ENCODE data around the gene ZNF665. TPM values are rescaled to one million over a fixed set of nuclear protein-coding genes. Genes with fewer than 3 reads are reported as not detected.
"Not testable (repeated sequence)": the region's sequence is repeated elsewhere in the genome, so short reads cannot be mapped to it uniquely, and the experiment has no call there.

Gene ZNF665
- total RNA-seq, 1 donor = 1.7 TPM

DNA sequence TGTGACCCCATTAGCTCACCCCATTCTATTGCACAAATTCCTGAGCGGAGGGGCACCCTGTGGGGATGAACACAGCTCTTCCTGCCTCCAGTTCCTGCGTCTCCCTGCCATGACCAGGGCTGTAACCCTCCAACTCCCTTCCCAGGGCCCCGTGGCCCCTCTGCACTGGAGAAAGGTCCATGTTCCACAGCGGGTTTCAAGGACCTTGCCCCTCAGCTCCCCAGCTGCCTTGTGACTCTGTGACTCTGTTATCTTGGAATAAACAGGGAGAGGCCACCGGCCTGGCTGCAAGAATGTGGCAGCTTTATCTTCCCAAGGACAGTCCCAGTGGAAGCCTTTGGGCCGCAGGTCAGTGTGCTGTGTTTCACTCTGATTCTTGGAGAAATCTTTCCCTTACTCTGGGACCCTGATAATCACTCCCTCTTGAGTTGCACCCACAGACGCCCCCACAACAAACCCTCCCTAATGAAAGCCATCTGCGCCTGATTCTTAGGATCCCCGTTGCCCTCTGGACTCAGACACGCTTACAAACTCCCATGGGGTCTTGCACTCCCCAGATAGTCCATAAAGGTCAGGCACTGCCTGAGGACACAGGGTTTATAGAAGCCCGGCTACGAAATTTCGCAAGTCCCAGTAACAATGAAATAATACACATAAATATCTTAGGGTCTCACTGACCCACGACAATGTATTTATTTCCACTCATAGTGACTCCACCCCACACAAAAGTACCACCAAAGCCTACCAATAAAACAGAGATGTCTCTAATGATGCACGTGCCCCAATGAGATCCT lies 66.2 kb downstream of the ZNF665 start:
- H3K27me3 ChIP-seq (ENCODE audit: insufficient read depth, low read length); H3K4me3 ChIP-seq (ENCODE audit: low read length); H3K4me1 ChIP-seq (ENCODE audit: insufficient read depth, low read length); H3K9me3 ChIP-seq (ENCODE audit: low read depth, low read length): not testable (repeated sequence)

DNA sequence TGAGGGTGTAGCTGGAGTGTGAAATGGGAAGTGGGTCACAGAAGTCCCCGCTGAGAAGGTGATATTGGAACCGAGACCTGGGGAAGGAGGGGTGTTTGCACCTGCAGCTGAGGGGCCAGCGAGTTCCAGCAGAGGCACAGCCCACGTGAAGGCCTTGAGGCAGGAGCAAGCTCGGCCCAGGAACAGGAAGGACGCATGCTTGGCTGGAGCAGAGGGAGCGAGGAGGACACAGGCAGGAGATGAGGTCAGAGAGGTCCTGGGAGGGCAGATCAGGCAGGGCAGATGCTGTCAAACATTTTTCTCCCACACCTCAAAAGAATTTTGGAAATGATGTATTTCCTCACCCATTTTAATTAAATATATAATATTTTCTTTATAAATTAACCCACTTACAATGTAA lies 69.8 kb downstream of the ZNF665 start:
- Histone ChIP-seq H3K27me3 (ENCODE audit: insufficient read depth, low read length) (no peaks in the 10 kb centered on the region), H3K9me3 (ENCODE audit: low read depth, low read length) (peaks cover 9% of the 10 kb centered on the region), H3K4me3 (ENCODE audit: low read length) (no peak overlapping the region), H3K4me1 (ENCODE audit: insufficient read depth, low read length) (no peaks in the 10 kb centered on the region)

Other genes with a start within 250 kb of the ZNF665 start
- gene ZNF816, start 230.5 kb downstream of the ZNF665 start, total RNA-seq = 11.0 TPM
- gene ERVV-1, start 179.4 kb downstream of the ZNF665 start, total RNA-seq = under 0.01 TPM
- not detected for gene ERVV-2, start 148.6 kb downstream of the ZNF665 start, total RNA-seq
- 48.6 TPM for gene ZNF160, start 89.9 kb downstream of the ZNF665 start, total RNA-seq
- gene ZNF415, start 60.4 kb downstream of the ZNF665 start, total RNA-seq = 0.52 TPM
- gene ZNF347, start 34.3 kb downstream of the ZNF665 start, total RNA-seq = 1.6 TPM
- gene ZNF677, start 61.5 kb upstream of the ZNF665 start, total RNA-seq = 5.5 TPM
- not detected for gene VN1R2, start 64.9 kb upstream of the ZNF665 start, total RNA-seq
- not detected for gene VN1R4, start 74.4 kb upstream of the ZNF665 start, total RNA-seq
- 19.3 TPM for gene ZNF845, start 140.4 kb upstream of the ZNF665 start, total RNA-seq
- gene ZNF525, start 172.3 kb upstream of the ZNF665 start, total RNA-seq = 18.6 TPM
- 16.7 TPM for gene ZNF765, start 201.8 kb upstream of the ZNF665 start, total RNA-seq
- gene ZNF761, start 238.6 kb upstream of the ZNF665 start, total RNA-seq = 8.1 TPM

All from mononuclear cell (primary cell).